H1 (cell line): ENCODE data around the gene NTN4. TPM values are rescaled to one million over a fixed set of nuclear protein-coding genes. Genes with fewer than 3 reads are reported as not detected.

Source experiments
- CTCF ChIP-seq, 3 experiments: IDR thresholded peaks; 1 replicate in 2 of 3; 2 replicates in 1 of 3; pipeline versions ENCODE4 v1.5.1 to v1.6.1; 2011; ENCODE audit warnings: low read length in 3 of 3, mild to moderate bottlenecking in 3 of 3, inconsistent platforms in 2 of 3, low read depth in 1 of 3, moderate library complexity in 1 of 3; ENCODE audit not compliant: insufficient read depth in 1 of 3; ENCODE audit errors: control extremely low read depth in 1 of 3
- FOSL1 ChIP-seq: IDR thresholded peaks from 2 replicates; pipeline ENCODE4 v1.6.1; 2011; ENCODE audit warnings: mild to moderate bottlenecking, low read depth, low read length, moderate library complexity; ENCODE audit not compliant: insufficient read depth
- polyA plus RNA-seq, 7 experiments: library from polyadenylated mRNA; depleted of rRNA in 3 of 7; stranded (reverse) in 5 of 7; unstranded in 2 of 7; fragments of >200 nt in 5 of 7; fragments of 200-250 nt in 2 of 7; gene quantifications; 1 replicate in 5 of 7; 2 replicates in 1 of 7; 4 replicates in 1 of 7; pipeline versions ENCODE4 v1.2.1 to v1.2.3, GENCODE V29; 2011 to 2013; ENCODE audit warnings: missing spikeins in 2 of 7, mixed read lengths in 2 of 7
- total RNA-seq: library from RNA; stranded (reverse); fragmentation: NEBNext Ultra II Directional; extraction: Animal tissue kit (Norgen Biotek cat#: 25700); gene quantifications from 2 replicates; pipeline ENCODE4 v1.2.1, GENCODE V29; 2021

Gene NTN4
- total and polyA plus RNA-seq, 2 of the 8 experiments (the other 6 are each of a cell fraction or from before 2014, with no cell fraction given) = 0.74 to 1.3 TPM

- TF ChIP-seq FOSL1 (no peak), CTCF (IDR thresholded peaks at IDR 0.05; ENCODE audit: control extremely low read depth in 1 of 3, insufficient read depth in 1 of 3, low read depth in 1 of 3, low read length in 3 of 3) (no peak)
Measured at GRCh38 chr12:95690861-95691635, 99.5 kb downstream of the NTN4 start (continued).
